ENCODE data around the gene TOMM20.

The TOMM20 gene

DNA sequence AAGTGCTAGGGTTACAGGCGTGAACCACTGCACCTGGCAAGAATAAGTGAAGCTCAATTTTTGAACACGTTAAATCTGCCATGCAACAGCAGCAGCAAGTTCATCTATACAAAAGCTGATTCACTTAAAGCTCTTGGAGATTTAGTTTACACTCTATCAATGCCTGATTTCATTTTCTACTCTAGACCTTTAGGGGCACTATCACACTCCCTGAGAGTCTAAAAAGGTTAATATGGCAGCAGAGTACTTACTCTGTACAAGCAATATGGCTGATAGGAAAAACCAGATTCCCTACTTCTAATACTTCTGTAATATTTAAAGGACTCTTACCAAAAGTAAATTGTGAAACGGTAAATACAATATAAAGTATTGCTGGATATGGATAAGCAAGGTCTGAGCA is 27.6 kb upstream of the TOMM20 start:
- Mint-ChIP-seq H3K27me3 (ENCODE audit: low read depth) (no peaks in the 10 kb centered on the region), H3K9me3 (no peaks in the 10 kb centered on the region), H3K36me3 (ENCODE audit: low read depth) (peaks cover 38% of the 10 kb centered on the region), H3K4me3 (no peak overlapping the region), H3K4me1 (peaks cover 14% of the 10 kb centered on the region), H3K27ac (no peak overlapping the region)
- TF ChIP-seq, protein P1, sequence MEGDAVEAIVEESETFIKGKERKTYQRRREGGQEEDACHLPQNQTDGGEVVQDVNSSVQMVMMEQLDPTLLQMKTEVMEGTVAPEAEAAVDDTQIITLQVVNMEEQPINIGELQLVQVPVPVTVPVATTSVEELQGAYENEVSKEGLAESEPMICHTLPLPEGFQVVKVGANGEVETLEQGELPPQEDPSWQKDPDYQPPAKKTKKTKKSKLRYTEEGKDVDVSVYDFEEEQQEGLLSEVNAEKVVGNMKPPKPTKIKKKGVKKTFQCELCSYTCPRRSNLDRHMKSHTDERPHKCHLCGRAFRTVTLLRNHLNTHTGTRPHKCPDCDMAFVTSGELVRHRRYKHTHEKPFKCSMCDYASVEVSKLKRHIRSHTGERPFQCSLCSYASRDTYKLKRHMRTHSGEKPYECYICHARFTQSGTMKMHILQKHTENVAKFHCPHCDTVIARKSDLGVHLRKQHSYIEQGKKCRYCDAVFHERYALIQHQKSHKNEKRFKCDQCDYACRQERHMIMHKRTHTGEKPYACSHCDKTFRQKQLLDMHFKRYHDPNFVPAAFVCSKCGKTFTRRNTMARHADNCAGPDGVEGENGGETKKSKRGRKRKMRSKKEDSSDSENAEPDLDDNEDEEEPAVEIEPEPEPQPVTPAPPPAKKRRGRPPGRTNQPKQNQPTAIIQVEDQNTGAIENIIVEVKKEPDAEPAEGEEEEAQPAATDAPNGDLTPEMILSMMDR (IDR thresholded peaks at IDR 0.05; ENCODE audit: unreplicated experiment in 3 of 3) = no peak

DNA sequence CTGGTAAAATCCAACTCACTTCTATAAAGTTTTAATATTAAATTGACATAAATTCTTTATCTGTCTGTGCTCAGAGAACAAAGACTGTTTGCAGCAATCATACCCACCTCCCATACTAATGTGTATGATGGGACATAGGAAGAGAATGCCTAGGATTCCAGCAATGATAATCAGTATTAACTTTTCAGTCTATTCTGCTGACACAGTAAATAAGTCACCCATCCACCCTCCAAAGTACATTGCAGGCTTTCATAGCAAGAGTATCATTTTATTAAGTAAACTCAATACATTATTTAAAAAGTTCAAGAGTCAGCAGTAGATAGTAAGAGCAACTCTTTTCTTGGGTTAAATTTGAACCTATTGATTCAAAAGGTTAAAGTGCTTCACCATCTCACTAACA is 23.6 kb upstream of the TOMM20 start:
- peaks cover 62% of the 10 kb centered on the region for H3K36me3 Mint-ChIP-seq (ENCODE audit: low read depth)
- no peak overlapping the region for H3K27ac Mint-ChIP-seq
- H3K4me1 Mint-ChIP-seq = no peaks in the 10 kb centered on the region
- no peaks in the 10 kb centered on the region for H3K9me3 Mint-ChIP-seq
- H3K27me3 Mint-ChIP-seq (ENCODE audit: low read depth) = no peaks in the 10 kb centered on the region
- TF ChIP-seq, protein P1 (IDR thresholded peaks at IDR 0.05; ENCODE audit: unreplicated experiment in 3 of 3) = no peak
- H3K4me3 Mint-ChIP-seq = no peak overlapping the region

DNA sequence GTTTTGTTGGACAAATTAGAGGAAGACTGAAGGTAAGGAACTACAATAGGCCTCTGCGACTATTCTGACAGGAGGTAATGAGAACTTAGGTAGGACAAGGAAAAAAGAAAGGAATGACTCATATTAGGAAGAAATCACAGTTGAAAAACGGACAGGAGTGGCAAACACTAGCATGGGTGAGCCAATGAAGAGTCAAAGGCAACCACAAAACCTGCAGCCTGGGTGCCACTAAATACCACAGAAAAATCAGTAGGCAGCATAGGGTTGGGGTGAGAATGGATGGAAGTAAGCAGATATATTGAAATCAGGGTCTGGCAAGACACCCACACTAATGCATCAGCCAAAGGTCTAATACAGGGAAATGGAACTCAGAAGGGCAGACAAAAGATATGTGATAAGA is 22.4 kb upstream of the TOMM20 start:
- Mint-ChIP-seq H3K4me1 (no peaks in the 10 kb centered on the region), H3K27me3 (ENCODE audit: low read depth) (no peaks in the 10 kb centered on the region), H3K27ac (no peak overlapping the region), H3K4me3 (no peak overlapping the region), H3K36me3 (ENCODE audit: low read depth) (peaks cover 67% of the 10 kb centered on the region), H3K9me3 (no peaks in the 10 kb centered on the region)
- TF ChIP-seq, protein P1 (IDR thresholded peaks at IDR 0.05; ENCODE audit: unreplicated experiment in 3 of 3) = no peak

DNA sequence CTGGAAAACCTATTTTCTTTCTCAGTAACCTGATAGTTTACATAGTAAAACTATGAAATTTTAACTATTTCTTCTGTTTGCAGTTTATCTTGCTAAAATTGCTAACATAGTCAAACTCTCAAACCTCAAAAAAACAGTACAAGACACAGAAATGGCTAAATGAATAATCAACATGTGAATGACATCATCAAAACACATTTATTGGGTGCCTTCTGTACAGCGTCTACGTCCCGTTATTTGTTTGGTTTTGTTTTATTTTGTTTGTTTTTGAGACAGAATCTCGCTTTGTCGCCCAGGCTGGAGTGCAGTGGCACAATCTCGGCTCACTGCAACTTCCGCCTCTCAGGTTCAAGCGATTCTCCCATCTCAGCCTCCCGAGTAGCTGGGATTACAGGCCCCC is 21.2 kb upstream of the TOMM20 start:
- TF ChIP-seq, protein P1 (IDR thresholded peaks at IDR 0.05; ENCODE audit: unreplicated experiment in 3 of 3) = no peak
- Mint-ChIP-seq H3K4me3 (no peak overlapping the region), H3K27me3 (ENCODE audit: low read depth) (no peaks in the 10 kb centered on the region), H3K27ac (no peak overlapping the region), H3K9me3 (no peaks in the 10 kb centered on the region), H3K36me3 (ENCODE audit: low read depth) (peaks cover 74% of the 10 kb centered on the region), H3K4me1 (no peaks in the 10 kb centered on the region)

DNA sequence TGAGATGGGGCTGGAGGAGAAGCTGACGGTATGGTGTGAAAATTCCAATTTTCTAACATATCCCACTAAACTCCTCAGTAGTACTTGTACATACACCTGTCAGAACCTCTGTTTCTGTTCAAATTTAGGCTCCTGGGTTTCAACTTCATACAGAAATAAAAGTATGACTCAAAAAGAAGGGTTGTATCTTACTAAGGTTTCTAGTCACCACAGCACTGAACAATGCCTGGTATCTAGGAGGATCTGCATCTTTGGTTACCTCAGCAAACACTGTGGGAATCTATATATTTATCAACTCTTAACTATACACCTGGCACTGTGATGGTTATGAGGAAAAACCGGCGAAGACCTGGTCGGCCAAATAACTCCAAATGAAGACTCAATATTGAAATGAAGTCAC is 18.6 kb upstream of the TOMM20 start:
- TF ChIP-seq, protein P1 (IDR thresholded peaks at IDR 0.05; ENCODE audit: unreplicated experiment in 3 of 3) = no peak
- Mint-ChIP-seq H3K27me3 (ENCODE audit: low read depth) (no peaks in the 10 kb centered on the region), H3K4me1 (no peaks in the 10 kb centered on the region), H3K9me3 (no peaks in the 10 kb centered on the region), H3K4me3 (no peak overlapping the region), H3K36me3 (ENCODE audit: low read depth) (peaks cover 71% of the 10 kb centered on the region), H3K27ac (no peak overlapping the region)

DNA sequence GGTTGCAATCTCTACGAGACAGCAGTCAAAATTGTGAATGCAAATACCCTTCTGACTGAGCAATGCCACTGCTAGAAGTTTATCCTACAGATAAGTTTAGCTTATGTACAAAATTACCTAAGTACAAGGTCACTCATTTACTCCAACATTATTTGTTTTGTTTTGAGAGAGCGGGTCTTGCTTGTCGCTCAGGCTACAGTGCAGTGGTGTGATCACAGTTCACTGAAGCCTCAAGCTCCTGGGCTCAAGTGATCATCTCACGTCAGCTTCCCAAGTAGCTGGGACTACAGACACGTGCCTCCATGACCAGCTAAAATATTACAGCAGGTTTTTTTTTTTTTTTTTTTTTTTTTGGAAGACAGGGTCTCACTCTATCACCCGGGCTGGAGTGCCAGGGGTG is 17.0 kb upstream of the TOMM20 start:
- no peaks in the 10 kb centered on the region for H3K27me3 Mint-ChIP-seq (ENCODE audit: low read depth)
- TF ChIP-seq, protein P1 (IDR thresholded peaks at IDR 0.05; ENCODE audit: unreplicated experiment in 3 of 3) = no peak
- no peak overlapping the region for H3K4me3 Mint-ChIP-seq
- H3K9me3 Mint-ChIP-seq = no peaks in the 10 kb centered on the region
- peaks cover 76% of the 10 kb centered on the region for H3K36me3 Mint-ChIP-seq (ENCODE audit: low read depth)
- no peak overlapping the region for H3K27ac Mint-ChIP-seq
- H3K4me1 Mint-ChIP-seq = no peaks in the 10 kb centered on the region
